MM.1S (cell line): Measurements from ENCODE around the gene MXI1.

ENCODE experiments used
- CTCF ChIP-seq: fragments of 300-600 bp; sonication (generic); IDR thresholded peaks from 2 replicates; pipeline ENCODE4 v1.5.1; 2016; ENCODE audit warnings: antibody characterized with exemption, low read length, mixed read lengths
- EZH2 ChIP-seq: fragments of 300-600 bp; sonication (generic); optimal IDR thresholded peaks from 2 replicates; pipeline ENCODE3; 2017; ENCODE audit warnings: low read depth, mild to moderate bottlenecking, antibody characterized with exemption, low read length, mixed read lengths
- EZH2phosphoT487 ChIP-seq: fragments of 300-600 bp; sonication (generic); IDR thresholded peaks from 2 replicates; pipeline ENCODE4 v1.6.1; 2018; ENCODE audit warnings: antibody characterized with exemption, low read length

DNA sequence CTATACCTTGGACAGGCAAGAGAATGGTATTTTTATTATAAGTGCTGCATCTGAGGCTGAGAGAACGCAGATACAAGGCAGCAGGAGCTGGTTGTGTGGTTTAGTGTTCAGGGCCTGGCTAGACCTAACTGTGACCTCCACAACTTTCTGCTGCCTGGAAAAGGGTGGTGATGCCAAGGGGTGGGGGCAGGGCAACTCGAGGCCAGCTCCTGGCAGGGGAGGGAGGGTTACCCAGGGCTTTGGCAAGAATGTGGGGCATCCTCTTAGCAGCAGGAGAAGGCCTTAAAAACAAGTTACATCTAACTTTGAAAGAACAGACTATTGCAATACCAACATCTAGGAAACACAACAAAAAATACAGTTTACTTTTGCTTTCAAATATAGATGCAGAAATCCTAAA is 13.0 kb downstream of the MXI1 start:
- no peak for TF ChIP-seq CTCF
- no peak for TF ChIP-seq EZH2
- TF ChIP-seq EZH2phosphoT487: no peak
